ENCODE results near the gene E2F3. TPM values are rescaled to one million over a fixed set of nuclear protein-coding genes. Genes with fewer than 3 reads are reported as not detected.

The E2F3 gene
- total RNA-seq, 1 donor from 2014 or later, result 27.4 TPM

DNA sequence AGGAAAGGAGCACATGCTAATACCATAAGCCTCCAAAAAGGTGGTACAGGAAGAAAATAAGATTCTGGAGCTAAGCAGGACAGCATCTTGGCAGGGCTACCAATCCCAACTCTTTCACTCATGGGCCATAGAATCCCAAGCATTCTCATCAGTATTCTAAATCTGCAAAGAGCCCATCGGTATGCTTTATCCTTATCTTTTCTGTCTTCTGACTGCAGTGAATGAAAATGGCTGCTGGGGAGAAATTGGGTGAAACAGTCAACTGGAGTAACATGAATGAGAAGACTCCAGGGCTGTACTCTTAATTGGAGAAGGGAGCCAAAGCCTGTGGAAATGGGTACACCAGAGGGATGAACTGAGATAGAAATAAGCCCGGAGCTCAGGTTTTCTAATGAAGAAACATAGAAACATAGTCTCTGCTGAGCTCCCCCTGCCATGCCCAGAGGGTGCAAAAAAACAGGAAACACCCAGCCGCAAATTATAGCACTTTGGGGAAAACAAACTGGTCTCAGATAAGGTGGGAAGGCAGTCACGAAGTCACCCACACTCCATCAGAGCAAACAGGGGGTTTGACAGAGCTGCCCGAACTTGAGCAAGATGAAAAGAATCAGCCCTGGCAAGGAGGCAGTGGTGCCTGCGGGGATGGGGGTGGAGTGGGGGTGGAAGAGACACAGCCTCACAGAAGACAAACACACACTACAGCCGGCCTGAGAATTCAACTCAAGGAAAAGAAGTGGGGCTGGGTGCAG, 35.4 kb upstream of the E2F3 start:
- FAIRE-seq (no peak), DNase-seq (ENCODE audit: low read depth) (no peak)
- H3K27ac Mint-ChIP-seq (ENCODE audit: unreplicated experiment), result no peak overlapping the region
- no peak overlapping the region for H3K9ac ChIP-seq (ENCODE audit: low read length)
- no peak overlapping the region for H3K27ac ChIP-seq (ENCODE audit: low read depth, low read length)
- TF ChIP-seq, protein P1, sequence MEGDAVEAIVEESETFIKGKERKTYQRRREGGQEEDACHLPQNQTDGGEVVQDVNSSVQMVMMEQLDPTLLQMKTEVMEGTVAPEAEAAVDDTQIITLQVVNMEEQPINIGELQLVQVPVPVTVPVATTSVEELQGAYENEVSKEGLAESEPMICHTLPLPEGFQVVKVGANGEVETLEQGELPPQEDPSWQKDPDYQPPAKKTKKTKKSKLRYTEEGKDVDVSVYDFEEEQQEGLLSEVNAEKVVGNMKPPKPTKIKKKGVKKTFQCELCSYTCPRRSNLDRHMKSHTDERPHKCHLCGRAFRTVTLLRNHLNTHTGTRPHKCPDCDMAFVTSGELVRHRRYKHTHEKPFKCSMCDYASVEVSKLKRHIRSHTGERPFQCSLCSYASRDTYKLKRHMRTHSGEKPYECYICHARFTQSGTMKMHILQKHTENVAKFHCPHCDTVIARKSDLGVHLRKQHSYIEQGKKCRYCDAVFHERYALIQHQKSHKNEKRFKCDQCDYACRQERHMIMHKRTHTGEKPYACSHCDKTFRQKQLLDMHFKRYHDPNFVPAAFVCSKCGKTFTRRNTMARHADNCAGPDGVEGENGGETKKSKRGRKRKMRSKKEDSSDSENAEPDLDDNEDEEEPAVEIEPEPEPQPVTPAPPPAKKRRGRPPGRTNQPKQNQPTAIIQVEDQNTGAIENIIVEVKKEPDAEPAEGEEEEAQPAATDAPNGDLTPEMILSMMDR (IDR thresholded peaks at IDR 0.05; ENCODE audit: insufficient read depth, low read depth, low read length), result no peak
- TF ChIP-seq EZH2 (IDR thresholded peaks at IDR 0.05; ENCODE audit: insufficient read depth, low read length), result no peak
- no peaks in the 10 kb centered on the region for H3K4me1 ChIP-seq (ENCODE audit: insufficient read depth, low read length)
- peaks cover 16% of the 10 kb centered on the region for H3K4me1 Mint-ChIP-seq (ENCODE audit: low read depth, unreplicated experiment)
- peaks cover 3% of the 10 kb centered on the region for H3K9me3 Mint-ChIP-seq (ENCODE audit: unreplicated experiment)
- H3K4me3 ChIP-seq (ENCODE audit: insufficient read depth, low read depth, low read length), result no peak overlapping the region
- no peaks in the 10 kb centered on the region for H4K20me1 ChIP-seq (ENCODE audit: insufficient read depth, low read length)
- no peak overlapping the region for H3K4me3 Mint-ChIP-seq (ENCODE audit: unreplicated experiment)
- H3K36me3 ChIP-seq (ENCODE audit: insufficient read depth, low read length), result no peaks in the 10 kb centered on the region
- H3K9me3 ChIP-seq (ENCODE audit: insufficient read depth, low read depth, low read length), result no peaks in the 10 kb centered on the region
- no peak overlapping the region for H2AFZ ChIP-seq (ENCODE audit: low read depth, low read length)
- no peaks in the 10 kb centered on the region for H3K36me3 Mint-ChIP-seq (ENCODE audit: low read depth, unreplicated experiment)
- H3K4me2 ChIP-seq (ENCODE audit: low read length), result no peak overlapping the region
- no peaks in the 10 kb centered on the region for H3K79me2 ChIP-seq (ENCODE audit: insufficient read depth, low read length)
- H3K27me3 Mint-ChIP-seq (ENCODE audit: low read depth, unreplicated experiment), result no peaks in the 10 kb centered on the region
- H3K27me3 ChIP-seq (ENCODE audit: insufficient read depth, low read length), result no peaks in the 10 kb centered on the region

DNA sequence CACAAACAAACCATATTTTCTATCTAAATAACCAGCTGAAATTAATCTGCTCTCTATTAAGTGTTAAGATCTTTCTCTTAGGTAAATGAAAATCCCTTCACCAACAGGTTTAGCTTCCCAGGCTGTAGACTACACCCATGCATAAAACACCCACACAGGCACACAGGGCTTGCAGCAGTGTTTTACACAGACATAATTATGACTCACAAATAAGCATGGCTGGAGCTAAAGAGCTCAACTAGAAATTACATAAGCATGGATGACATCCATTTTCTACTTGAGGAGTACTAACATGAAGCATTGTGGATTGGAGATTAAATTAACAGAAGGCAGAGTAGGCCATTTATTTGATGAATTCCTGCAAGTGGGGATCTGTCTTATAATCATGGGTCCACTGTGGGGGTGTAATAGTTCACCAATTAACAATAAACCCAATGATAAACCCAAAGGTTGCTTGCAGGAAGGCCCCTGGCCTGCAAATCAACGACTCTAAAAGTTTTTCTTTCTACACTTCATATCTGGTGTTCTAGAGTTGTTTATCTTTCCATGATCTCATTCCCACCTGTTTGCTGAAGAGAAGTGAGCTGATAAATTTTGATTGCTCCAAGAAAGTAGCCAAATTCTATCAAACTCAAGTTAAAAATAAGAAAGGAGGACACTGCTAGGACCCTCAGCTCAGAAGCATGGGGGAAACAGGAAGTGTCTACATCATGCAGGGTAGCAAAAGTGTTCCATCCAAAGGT, 33.8 kb upstream of the E2F3 start:
- Mint-ChIP-seq H3K27ac (ENCODE audit: unreplicated experiment) (no peak overlapping the region), H3K9me3 (ENCODE audit: unreplicated experiment) (peaks cover 3% of the 10 kb centered on the region), H3K4me3 (ENCODE audit: unreplicated experiment) (no peak overlapping the region), H3K36me3 (ENCODE audit: low read depth, unreplicated experiment) (no peaks in the 10 kb centered on the region), H3K4me1 (ENCODE audit: low read depth, unreplicated experiment) (peaks cover 16% of the 10 kb centered on the region), H3K27me3 (ENCODE audit: low read depth, unreplicated experiment) (no peaks in the 10 kb centered on the region)
- no peak overlapping the region for H2AFZ ChIP-seq (ENCODE audit: low read depth, low read length)
- no peak overlapping the region for H3K9ac ChIP-seq (ENCODE audit: low read length)
- no peak overlapping the region for H3K4me2 ChIP-seq (ENCODE audit: low read length)
- TF ChIP-seq, protein P1 (IDR thresholded peaks at IDR 0.05; ENCODE audit: insufficient read depth, low read depth, low read length), result no peak
- TF ChIP-seq EZH2 (IDR thresholded peaks at IDR 0.05; ENCODE audit: insufficient read depth, low read length), result no peak
- no peaks in the 10 kb centered on the region for H3K9me3 ChIP-seq (ENCODE audit: insufficient read depth, low read depth, low read length)
- H3K4me1 ChIP-seq (ENCODE audit: insufficient read depth, low read length), result no peaks in the 10 kb centered on the region
- no peaks in the 10 kb centered on the region for H3K27me3 ChIP-seq (ENCODE audit: insufficient read depth, low read length)
- H3K79me2 ChIP-seq (ENCODE audit: insufficient read depth, low read length), result no peaks in the 10 kb centered on the region
- no peak overlapping the region for H3K27ac ChIP-seq (ENCODE audit: low read depth, low read length)
- H4K20me1 ChIP-seq (ENCODE audit: insufficient read depth, low read length), result no peaks in the 10 kb centered on the region
- FAIRE-seq (no peak), DNase-seq (ENCODE audit: low read depth) (peak; percentile 17)
- no peaks in the 10 kb centered on the region for H3K36me3 ChIP-seq (ENCODE audit: insufficient read depth, low read length)
- no peak overlapping the region for H3K4me3 ChIP-seq (ENCODE audit: insufficient read depth, low read depth, low read length)

Measured in astrocyte (in vitro differentiated cells and primary cell).